Colonic mucosa (tissue), 4 donors: ENCODE measurements around the gene IFNAR2. TPM values are rescaled to one million over a fixed set of nuclear protein-coding genes. Genes with fewer than 3 reads are reported as not detected.

Experiments
- DNase-seq: peaks from one replicate; pipeline ENCODE4 v3.0.0-alpha.2; 2020
- H3K27ac ChIP-seq: fragments of 200-600 bp; one replicate; pipeline ENCODE4 v1.8.0; 2021
- H3K27me3 ChIP-seq: fragments of 200-600 bp; one replicate; pipeline ENCODE4 v1.8.0; 2021
- H3K36me3 ChIP-seq: fragments of 200-600 bp; one replicate; pipeline ENCODE4 v1.8.0; 2021
- H3K4me1 ChIP-seq: fragments of 200-600 bp; one replicate; pipeline ENCODE4 v1.8.0; 2021; ENCODE audit warnings: mild to moderate bottlenecking
- H3K4me3 ChIP-seq: fragments of 200-600 bp; one replicate; pipeline ENCODE4 v1.8.0; 2021
- H3K9ac ChIP-seq, 2 donors: one replicate each; pipeline ENCODE4 v1.7.0; 2013; ENCODE audit warnings: control low read depth in 2 of 2, low read depth in 2 of 2, low read length in 2 of 2
- H3K9me3 ChIP-seq: fragments of 200-600 bp; one replicate; pipeline ENCODE4 v1.8.0; 2021
- intact Hi-C: fragments of 100-400 bp; cut with DNase I; formaldehyde crosslinking; loops from one replicate; pipeline ENCODE4 v1.14.1; 2022
- total RNA-seq, 2 donors: library from RNA; stranded (reverse); fragmentation: NEBNext Ultra II Directional in 1 of 2; extraction: Animal tissue kit (Norgen Biotek cat#: 25700) in 1 of 2; gene quantifications; one replicate each; pipeline ENCODE4 v1.2.1, GENCODE V29; 2021
- TF ChIP-seq, protein P1 (sequence below): fragments of 200-600 bp; IDR thresholded peaks from one replicate; pipeline ENCODE4 v1.8.0; 2022; ENCODE audit warnings: antibody characterized with exemption, mild to moderate bottlenecking
- donor health status: healthy.
- donor health status: DM: no; HTN: no; CAD: no.
- donor health status: DM: no; HTN: no; CAD: no.

Gene IFNAR2
- total RNA-seq, 2 donors from 2014 or later: 7.0 to 19.5 TPM

DNA sequence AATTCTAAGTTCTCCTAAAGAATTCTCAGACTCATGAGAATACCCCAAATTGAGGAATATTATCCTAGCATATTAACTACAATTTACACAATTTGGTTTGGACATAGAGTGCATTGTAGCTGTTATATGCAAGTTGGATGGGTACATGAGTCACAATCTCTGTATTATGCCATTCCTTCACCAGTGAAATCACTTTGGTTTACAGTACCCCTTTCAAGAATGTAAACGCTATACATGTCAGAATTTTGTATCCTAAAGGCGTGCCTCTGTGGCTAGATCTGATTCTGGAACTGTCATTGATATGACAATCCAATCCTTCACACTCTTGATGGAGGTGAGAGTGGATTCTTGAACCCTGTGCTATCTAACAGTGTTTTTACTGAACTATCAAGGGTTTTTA is 29.7 kb downstream of the IFNAR2 start:
- Histone ChIP-seq H3K36me3 (no peaks in the 10 kb centered on the region), H3K27ac (no peak overlapping the region), H3K4me3 (no peak overlapping the region), H3K9me3 (no peaks in the 10 kb centered on the region), H3K27me3 (no peaks in the 10 kb centered on the region), H3K4me1 (no peaks in the 10 kb centered on the region), H3K9ac (no peak overlapping the region)
- intact Hi-C loops: no loop called here
- no peak for DNase-seq
- TF ChIP-seq, protein P1, sequence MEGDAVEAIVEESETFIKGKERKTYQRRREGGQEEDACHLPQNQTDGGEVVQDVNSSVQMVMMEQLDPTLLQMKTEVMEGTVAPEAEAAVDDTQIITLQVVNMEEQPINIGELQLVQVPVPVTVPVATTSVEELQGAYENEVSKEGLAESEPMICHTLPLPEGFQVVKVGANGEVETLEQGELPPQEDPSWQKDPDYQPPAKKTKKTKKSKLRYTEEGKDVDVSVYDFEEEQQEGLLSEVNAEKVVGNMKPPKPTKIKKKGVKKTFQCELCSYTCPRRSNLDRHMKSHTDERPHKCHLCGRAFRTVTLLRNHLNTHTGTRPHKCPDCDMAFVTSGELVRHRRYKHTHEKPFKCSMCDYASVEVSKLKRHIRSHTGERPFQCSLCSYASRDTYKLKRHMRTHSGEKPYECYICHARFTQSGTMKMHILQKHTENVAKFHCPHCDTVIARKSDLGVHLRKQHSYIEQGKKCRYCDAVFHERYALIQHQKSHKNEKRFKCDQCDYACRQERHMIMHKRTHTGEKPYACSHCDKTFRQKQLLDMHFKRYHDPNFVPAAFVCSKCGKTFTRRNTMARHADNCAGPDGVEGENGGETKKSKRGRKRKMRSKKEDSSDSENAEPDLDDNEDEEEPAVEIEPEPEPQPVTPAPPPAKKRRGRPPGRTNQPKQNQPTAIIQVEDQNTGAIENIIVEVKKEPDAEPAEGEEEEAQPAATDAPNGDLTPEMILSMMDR: no peak

DNA sequence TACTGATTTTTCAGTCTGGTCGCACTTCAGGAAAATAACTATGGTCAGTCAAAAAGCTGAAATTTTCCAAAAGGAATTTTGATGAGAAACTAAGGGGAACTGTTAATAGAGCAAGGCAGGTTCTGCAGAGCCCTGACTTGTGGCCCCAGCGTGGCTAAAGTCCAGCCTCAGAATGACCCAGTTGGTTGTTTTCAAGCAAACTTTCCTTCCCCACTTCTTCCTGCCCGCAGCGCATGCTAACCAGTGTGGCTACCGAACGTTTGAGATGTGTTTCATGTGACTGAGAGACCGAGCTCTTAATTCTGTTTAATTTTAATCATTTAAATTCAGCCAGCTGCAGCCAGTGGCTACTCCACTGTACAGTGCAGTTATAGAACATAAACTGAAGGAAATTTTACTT is 30.3 kb downstream of the IFNAR2 start:
- Histone ChIP-seq H3K36me3 (no peaks in the 10 kb centered on the region), H3K9me3 (no peaks in the 10 kb centered on the region), H3K4me1 (no peaks in the 10 kb centered on the region), H3K27ac (no peak overlapping the region), H3K9ac (no peak overlapping the region), H3K27me3 (no peaks in the 10 kb centered on the region), H3K4me3 (no peak overlapping the region)
- DNase-seq: peak; percentile 32
- TF ChIP-seq, protein P1: no peak
- intact Hi-C loops: no loop called here

DNA sequence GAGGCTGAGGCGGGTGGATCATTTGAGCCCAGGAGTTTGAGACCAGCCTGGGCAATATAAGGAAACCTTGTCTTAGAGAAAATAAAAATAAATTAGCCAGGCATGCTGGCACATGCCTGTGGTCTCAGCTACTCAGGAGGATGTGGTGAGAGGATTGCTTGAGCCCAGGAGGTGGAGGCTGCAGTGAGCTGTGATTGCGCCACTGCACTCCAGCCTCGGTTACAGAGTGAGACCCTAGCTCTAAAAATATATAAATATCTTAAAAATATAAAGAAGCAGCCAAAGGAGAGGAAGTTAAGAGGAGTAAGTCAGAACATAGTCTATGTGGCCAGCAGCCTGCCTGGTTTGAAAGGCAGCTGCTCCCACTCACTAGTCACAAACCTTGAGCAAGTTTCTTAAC is 31.9 kb downstream of the IFNAR2 start:
- intact Hi-C loops: no loop called here
- no peaks in the 10 kb centered on the region for H3K27me3 ChIP-seq
- no peaks in the 10 kb centered on the region for H3K9me3 ChIP-seq
- H3K36me3 ChIP-seq: no peaks in the 10 kb centered on the region
- H3K27ac ChIP-seq: no peak overlapping the region
- TF ChIP-seq, protein P1: no peak
- no peak for DNase-seq
- H3K9ac ChIP-seq: no peak overlapping the region
- H3K4me1 ChIP-seq: no peaks in the 10 kb centered on the region
- no peak overlapping the region for H3K4me3 ChIP-seq

DNA sequence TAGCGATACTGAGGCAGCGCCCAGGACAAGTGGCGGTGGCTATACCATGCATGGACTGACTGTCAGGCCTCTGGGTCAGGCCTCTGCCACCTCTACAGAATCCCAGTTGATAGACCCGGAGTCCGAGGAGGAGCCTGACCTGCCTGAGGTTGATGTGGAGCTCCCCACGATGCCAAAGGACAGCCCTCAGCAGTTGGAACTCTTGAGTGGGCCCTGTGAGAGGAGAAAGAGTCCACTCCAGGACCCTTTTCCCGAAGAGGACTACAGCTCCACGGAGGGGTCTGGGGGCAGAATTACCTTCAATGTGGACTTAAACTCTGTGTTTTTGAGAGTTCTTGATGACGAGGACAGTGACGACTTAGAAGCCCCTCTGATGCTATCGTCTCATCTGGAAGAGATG is 33.2 kb downstream of the IFNAR2 start:
- H3K36me3 ChIP-seq: no peaks in the 10 kb centered on the region
- H3K4me3 ChIP-seq: no peak overlapping the region
- TF ChIP-seq, protein P1: no peak
- H3K27me3 ChIP-seq: no peaks in the 10 kb centered on the region
- H3K27ac ChIP-seq: no peak overlapping the region
- intact Hi-C loops: no loop called here
- no peaks in the 10 kb centered on the region for H3K9me3 ChIP-seq
- H3K9ac ChIP-seq: no peak overlapping the region
- H3K4me1 ChIP-seq: peaks cover 5% of the 10 kb centered on the region
- DNase-seq: no peak

DNA sequence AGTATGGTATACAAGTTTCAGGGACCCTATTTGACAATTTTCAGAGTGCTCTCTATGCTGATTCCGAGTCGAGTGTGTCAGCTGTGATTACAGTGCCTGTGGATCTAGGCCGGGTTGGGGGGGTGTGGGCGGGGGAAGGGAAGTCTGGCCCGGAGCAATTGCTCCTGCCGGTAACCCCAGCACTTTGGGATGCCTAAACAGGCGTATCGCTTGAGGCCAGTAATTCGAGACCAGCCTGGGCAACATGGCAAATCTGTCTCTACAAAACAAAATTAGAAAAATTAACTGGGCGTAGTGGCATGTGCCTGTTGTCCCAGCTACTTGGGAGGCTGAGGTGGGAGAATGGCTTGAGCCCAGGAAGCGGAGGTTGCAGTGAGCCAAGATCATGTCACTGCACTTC is 34.8 kb downstream of the IFNAR2 start:
- no peaks in the 10 kb centered on the region for H3K36me3 ChIP-seq
- TF ChIP-seq, protein P1: no peak
- H3K9me3 ChIP-seq: no peaks in the 10 kb centered on the region
- H3K4me1 ChIP-seq: peaks cover 5% of the 10 kb centered on the region
- H3K9ac ChIP-seq: no peak overlapping the region
- H3K4me3 ChIP-seq: no peak overlapping the region
- H3K27me3 ChIP-seq: no peaks in the 10 kb centered on the region
- no peak overlapping the region for H3K27ac ChIP-seq
- no peak for DNase-seq
- intact Hi-C loops: no loop called here

DNA sequence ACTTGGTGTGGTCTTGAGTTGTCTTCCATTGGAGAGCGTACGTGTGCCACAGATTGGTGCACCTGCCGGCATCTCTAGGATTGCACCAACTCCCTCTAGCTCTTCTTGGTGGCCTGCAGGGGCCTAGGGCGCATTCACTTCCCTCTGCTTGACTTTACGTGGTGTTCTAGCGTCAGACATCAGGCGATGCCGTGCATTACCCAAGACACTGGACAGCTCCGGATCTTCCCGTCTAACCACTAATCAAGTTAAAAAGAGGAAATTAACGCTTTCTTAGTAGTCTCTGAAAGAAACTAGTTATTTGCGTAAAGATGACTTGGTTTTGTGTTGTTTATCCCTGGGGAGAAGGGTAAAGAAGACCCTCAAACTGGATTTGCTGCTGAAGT is 35.9 kb downstream of the IFNAR2 start:
- H3K9me3 ChIP-seq: no peaks in the 10 kb centered on the region
- no peaks in the 10 kb centered on the region for H3K36me3 ChIP-seq
- TF ChIP-seq, protein P1: no peak
- peaks cover 5% of the 10 kb centered on the region for H3K4me1 ChIP-seq
- DNase-seq: peak; percentile 50
- intact Hi-C loops: loop anchor here (5.0 kb wide), 1 partner anchor 68 kb away; no protein-coding TSS in a partner anchor
- H3K27me3 ChIP-seq: no peaks in the 10 kb centered on the region
- H3K4me3 ChIP-seq: peak overlapping the region; percentile 91
- H3K9ac ChIP-seq: peak overlapping the region; percentile 59 to 81
- peak overlapping the region; percentile 92 for H3K27ac ChIP-seq
